ENCODE measurements around the gene BORCS6. TPM values are rescaled to one million over a fixed set of nuclear protein-coding genes. Genes with fewer than 3 reads are reported as not detected.

BORCS6 gene
- total RNA-seq, 1 donor from 2014 or later, result 8.5 TPM

GRCh38 chr17:8149419-8150193, 40.4 kb downstream of the BORCS6 start:
- ATAC-seq (ENCODE audit: poor library complexity) (no peak), DNase-seq (no peak)
- intact Hi-C loops (cut with DNase I), result no loop called here

- DNase-seq (peak; percentile 26), ATAC-seq (ENCODE audit: poor library complexity) (no peak)
- intact Hi-C loops (cut with DNase I), result no loop called here
Measured at GRCh38 chr17:8148560-8148959, 41.4 kb downstream of the BORCS6 start.

GRCh38 chr17:8147805-8148404, 42.1 kb downstream of the BORCS6 start:
- intact Hi-C loops (cut with DNase I), result no loop called here
- ATAC-seq (ENCODE audit: poor library complexity), result no peak

GRCh38 chr17:8147141-8147804, 42.7 kb downstream of the BORCS6 start:
- intact Hi-C loops (cut with DNase I), result no loop called here
- DNase-seq, result peak; percentile 46
- ATAC-seq (ENCODE audit: poor library complexity), result no peak

More at GRCh38 chr17:8147805-8148404, 42.1 kb downstream of the BORCS6 start:
- DNase-seq, result no peak

GRCh38 chr17:8146381-8147140, 43.4 kb downstream of the BORCS6 start:
- DNase-seq, result peak; percentile 29
- ATAC-seq (ENCODE audit: poor library complexity), result no peak
- intact Hi-C loops (cut with DNase I), result no loop called here

GRCh38 chr17:8145811-8146210, 44.2 kb downstream of the BORCS6 start:
- intact Hi-C loops (cut with DNase I), result no loop called here
- ATAC-seq (ENCODE audit: poor library complexity), result no peak
- DNase-seq, result peak; percentile 46

GRCh38 chr17:8144401-8145231, 45.4 kb downstream of the BORCS6 start:
- no peak for ATAC-seq (ENCODE audit: poor library complexity)
- DNase-seq, result peak; percentile 34
- intact Hi-C loops (cut with DNase I), result no loop called here

- ATAC-seq (ENCODE audit: poor library complexity), result no peak
- intact Hi-C loops (cut with DNase I), result no loop called here
- DNase-seq, result peak; percentile 38
Measured at GRCh38 chr17:8143581-8144400, 46.2 kb downstream of the BORCS6 start.

- DNase-seq, result no peak
- intact Hi-C loops (cut with DNase I), result no loop called here
- no peak for ATAC-seq (ENCODE audit: poor library complexity)
Measured at GRCh38 chr17:8142887-8143580, 46.9 kb downstream of the BORCS6 start.

GRCh38 chr17:8142158-8142886, 47.7 kb downstream of the BORCS6 start:
- DNase-seq, result peak; percentile 43
- no peak for ATAC-seq (ENCODE audit: poor library complexity)
- intact Hi-C loops (cut with DNase I), result no loop called here

GRCh38 chr17:8141741-8142140, 48.2 kb downstream of the BORCS6 start:
- intact Hi-C loops (cut with DNase I), result no loop called here
- DNase-seq, result peak; percentile 41
- no peak for ATAC-seq (ENCODE audit: poor library complexity)

- ATAC-seq (ENCODE audit: poor library complexity) (no peak), DNase-seq (no peak)
- intact Hi-C loops (cut with DNase I), result no loop called here
Measured at GRCh38 chr17:8141045-8141444, 48.9 kb downstream of the BORCS6 start.

- ATAC-seq (ENCODE audit: poor library complexity) (peak; percentile 10), DNase-seq (no peak)
- intact Hi-C loops (cut with DNase I), result no loop called here
Measured at GRCh38 chr17:8140065-8141029, 49.6 kb downstream of the BORCS6 start.

- peak; percentile 97 for DNase-seq
- peak; percentile 90 for ATAC-seq (ENCODE audit: poor library complexity)
- intact Hi-C loops (cut with DNase I), result no loop called here
Measured at GRCh38 chr17:8138672-8139371, 51.2 kb downstream of the BORCS6 start.

GRCh38 chr17:8138374-8138671, 51.7 kb downstream of the BORCS6 start:
- ATAC-seq (ENCODE audit: poor library complexity), result no peak

More at GRCh38 chr17:8138374-8138671, 51.7 kb downstream of the BORCS6 start:
- no peak for DNase-seq
- intact Hi-C loops (cut with DNase I), result no loop called here
